LHCN-M2 (cell line): ENCODE data around the gene MICU1. TPM values are rescaled to one million over a fixed set of nuclear protein-coding genes. Genes with fewer than 3 reads are reported as not detected.
"Not testable (repeated sequence)": the region's sequence is repeated elsewhere in the genome, so short reads cannot be mapped to it uniquely, and the experiment has no call there.

ENCODE experiments used
- DNase-seq: peaks from one replicate; pipeline ENCODE4 v3.0.0-alpha.2; 2012; ENCODE audit warnings: low read depth
- total RNA-seq: library from RNA; depleted of rRNA; stranded (reverse); fragments of >200 nt; gene quantifications from 2 replicates; pipeline ENCODE4 v1.2.3, GENCODE V29; 2014

MICU1 gene
- total RNA-seq, 1 experiment from 2014 or later: 58.2 TPM

- peak; percentile 21 for DNase-seq
Observed at GRCh38 chr10:72455889-72456595, 169.8 kb downstream of the MICU1 start.

- no peak for DNase-seq
Observed at GRCh38 chr10:72449941-72450441, 175.9 kb downstream of the MICU1 start.

GRCh38 chr10:72445851-72446250, 180.0 kb downstream of the MICU1 start:
- no peak for DNase-seq

- DNase-seq: not testable (repeated sequence)
Observed at GRCh38 chr10:72442969-72443368, 182.9 kb downstream of the MICU1 start.

- no peak for DNase-seq
Observed at GRCh38 chr10:72435570-72435969, 190.3 kb downstream of the MICU1 start.

- not testable (repeated sequence) for DNase-seq
Observed at GRCh38 chr10:72430936-72431335, 194.9 kb downstream of the MICU1 start.

- no peak for DNase-seq
Observed at GRCh38 chr10:72429931-72430330, 195.9 kb downstream of the MICU1 start.

GRCh38 chr10:72426986-72427385, 198.9 kb downstream of the MICU1 start:
- no peak for DNase-seq

- no peak for DNase-seq
Observed at GRCh38 chr10:72425133-72425532, 200.7 kb downstream of the MICU1 start.

GRCh38 chr10:72424561-72424960, 201.3 kb downstream of the MICU1 start:
- no peak for DNase-seq

GRCh38 chr10:72423426-72423825, 202.5 kb downstream of the MICU1 start:
- DNase-seq: no peak

- no peak for DNase-seq
Observed at GRCh38 chr10:72421885-72422540, 203.9 kb downstream of the MICU1 start.

GRCh38 chr10:72419241-72419640, 206.6 kb downstream of the MICU1 start:
- peak; percentile 5 for DNase-seq

GRCh38 chr10:72418679-72419078, 207.2 kb downstream of the MICU1 start:
- DNase-seq: no peak

- DNase-seq: peak; percentile 37
Observed at GRCh38 chr10:72417971-72418370, 207.9 kb downstream of the MICU1 start.

- DNase-seq: no peak
Observed at GRCh38 chr10:72416661-72417060, 209.2 kb downstream of the MICU1 start.

- DNase-seq: no peak
Observed at GRCh38 chr10:72414642-72415041, 211.2 kb downstream of the MICU1 start.

GRCh38 chr10:72409167-72409566, 216.7 kb downstream of the MICU1 start:
- DNase-seq: no peak

- DNase-seq: no peak
Observed at GRCh38 chr10:72407927-72408600, 217.8 kb downstream of the MICU1 start.

GRCh38 chr10:72407471-72407870, 218.4 kb downstream of the MICU1 start:
- no peak for DNase-seq

GRCh38 chr10:72395581-72395980, 230.3 kb downstream of the MICU1 start:
- not testable (repeated sequence) for DNase-seq

GRCh38 chr10:72392571-72392970, 233.3 kb downstream of the MICU1 start:
- DNase-seq: no peak
